Urothelium cell line (cell line): ENCODE data around the gene ANKRD23.
A peak's percentile ranks its signal among the peaks of the same experiment; 100 is the strongest.
"Not testable (repeated sequence)": the region's sequence is repeated elsewhere in the genome, so short reads cannot be mapped to it uniquely, and the experiment has no call there.

Source experiments
- DNase-seq: peaks from one replicate; pipeline ENCODE4 v3.0.0; 2011; ENCODE audit warnings: low spot score, mixed read lengths
- FAIRE-seq: peaks from 2 replicates; lab custom pipeline; 2011; peaks lifted over from hg19 to GRCh38; lab: Jason Lieb, UNC

The ANKRD23 gene

GRCh38 chr2:96864343-96865091 is 20.7 kb upstream of the ANKRD23 start:
- DNase-seq: no peak
- FAIRE-seq: no peak

GRCh38 chr2:96863575-96864342 is 19.9 kb upstream of the ANKRD23 start:
- FAIRE-seq: no peak
- DNase-seq: no peak

- not testable (repeated sequence) for DNase-seq, FAIRE-seq
These were observed 19.2 kb upstream of the ANKRD23 start for GRCh38 chr2:96863056-96863455.

- DNase-seq: no peak
- FAIRE-seq: no peak
These were observed 17.3 kb upstream of the ANKRD23 start for GRCh38 chr2:96861074-96861473.

GRCh38 chr2:96860065-96861029 is 16.5 kb upstream of the ANKRD23 start:
- no peak for FAIRE-seq
- DNase-seq: no peak

- no peak for FAIRE-seq
- no peak for DNase-seq
These were observed 15.9 kb upstream of the ANKRD23 start for GRCh38 chr2:96859681-96860064.

- FAIRE-seq: no peak
- no peak for DNase-seq
These were observed 15.4 kb upstream of the ANKRD23 start for GRCh38 chr2:96859099-96859649.

GRCh38 chr2:96857667-96858372 is 14.0 kb upstream of the ANKRD23 start, which contains the start of gene ANKRD39:
ANKRD39 (minus strand) TSS chr2:96858016; CDS start chr2:96857987, 29 bp downstream.
- DNase-seq (peak; percentile 100), FAIRE-seq (peak; percentile 65)

GRCh38 chr2:96856776-96857666 is 13.2 kb upstream of the ANKRD23 start:
- no peak for DNase-seq
- FAIRE-seq: no peak

- DNase-seq: no peak
- FAIRE-seq: peak; percentile 61
These were observed 9.5 kb upstream of the ANKRD23 start for GRCh38 chr2:96853321-96853720.

GRCh38 chr2:96852667-96853066 is 8.8 kb upstream of the ANKRD23 start:
- no peak for FAIRE-seq
- DNase-seq: no peak

GRCh38 chr2:96848264-96848663 is 4.4 kb upstream of the ANKRD23 start:
- DNase-seq (no peak), FAIRE-seq (no peak)

- DNase-seq: no peak
- no peak for FAIRE-seq
These were observed 3.8 kb upstream of the ANKRD23 start for GRCh38 chr2:96847586-96847985.

- no peak for DNase-seq
- FAIRE-seq: no peak
These were observed 3.0 kb upstream of the ANKRD23 start for GRCh38 chr2:96846825-96847224.

- FAIRE-seq: no peak
- DNase-seq: no peak
These were observed 586 bp upstream of the ANKRD23 start for GRCh38 chr2:96844405-96844808.

GRCh38 chr2:96842600-96842999 is 1.2 kb downstream of the ANKRD23 start:
- no peak for DNase-seq
- FAIRE-seq: no peak

- DNase-seq (no peak), FAIRE-seq (no peak)
These were observed 1.9 kb downstream of the ANKRD23 start for GRCh38 chr2:96841701-96842495.
